Keratinocyte (primary cell): ENCODE measurements around the gene PHF5A. TPM values are rescaled to one million over a fixed set of nuclear protein-coding genes. Genes with fewer than 3 reads are reported as not detected.

Experiments
- DNase-seq: peaks from one replicate; pipeline ENCODE4 v3.0.0-alpha.2; 2011; ENCODE audit warnings: low read depth, missing footprints, low spot score
- FAIRE-seq: peaks from 2 replicates; lab custom pipeline; 2011; peaks lifted over from hg19 to GRCh38; lab: Jason Lieb, UNC
- H2AFZ ChIP-seq: 2 replicates; pipeline ENCODE4 v1.6.0; 2012; ENCODE audit warnings: low read length, control low read depth, inconsistent platforms; ENCODE audit not compliant: control insufficient read depth
- H3K27ac ChIP-seq: 2 replicates; pipeline ENCODE4 v1.5.1; 2011; ENCODE audit warnings: low read length; ENCODE audit not compliant: control insufficient read depth, insufficient read depth
- H3K27me3 ChIP-seq: 3 replicates; pipeline ENCODE4 v1.6.0; 2011; ENCODE audit warnings: low read length; ENCODE audit not compliant: control insufficient read depth, insufficient read depth; ENCODE audit errors: extremely low read depth
- H3K36me3 ChIP-seq, 2 experiments: 2 replicates in 1 of 2; 3 replicates in 1 of 2; pipeline ENCODE4 v1.5.1; 2011; ENCODE audit warnings: low read length in 2 of 2, mild to moderate bottlenecking in 1 of 2; ENCODE audit not compliant: control insufficient read depth in 2 of 2, insufficient read depth in 2 of 2; ENCODE audit errors: extremely low read depth in 1 of 2
- H3K4me1 ChIP-seq: 3 replicates; pipeline ENCODE4 v1.5.1; 2011; ENCODE audit warnings: low read length; ENCODE audit not compliant: control insufficient read depth, insufficient read depth; ENCODE audit errors: extremely low read depth
- H3K4me2 ChIP-seq: 3 replicates; pipeline ENCODE4 v1.6.0; 2011; ENCODE audit warnings: low read depth, low read length; ENCODE audit not compliant: control insufficient read depth, insufficient read depth; ENCODE audit errors: extremely low read depth
- H3K4me3 ChIP-seq, 3 experiments: fragments of 200-600 bp in 1 of 3; sonication (generic) in 1 of 3; 2 replicates in 2 of 3; 3 replicates in 1 of 3; pipeline ENCODE4 v1.5.1; 2011 to 2016; ENCODE audit warnings: low read length in 3 of 3, mild to moderate bottlenecking in 3 of 3, control low read depth in 2 of 3, inconsistent platforms in 1 of 3, low read depth in 1 of 3, mixed read lengths in 1 of 3, mixed run types in 1 of 3, moderate library complexity in 1 of 3; ENCODE audit not compliant: control insufficient read depth in 2 of 3, insufficient read depth in 2 of 3; ENCODE audit errors: extremely low read depth in 1 of 3
- H3K79me2 ChIP-seq: 2 replicates; pipeline ENCODE4 v1.6.0; 2012; ENCODE audit warnings: low read length; ENCODE audit not compliant: control insufficient read depth, insufficient read depth
- H3K9ac ChIP-seq: 3 replicates; pipeline ENCODE4 v1.6.0; 2011; ENCODE audit warnings: low read length; ENCODE audit not compliant: control insufficient read depth, insufficient read depth; ENCODE audit errors: extremely low read depth
- H3K9me1 ChIP-seq: 3 replicates; pipeline ENCODE4 v1.6.0; 2011; ENCODE audit warnings: low read length; ENCODE audit not compliant: control insufficient read depth, insufficient read depth; ENCODE audit errors: extremely low read depth
- H3K9me3 ChIP-seq: 2 replicates; pipeline ENCODE4 v1.5.1; 2012; ENCODE audit warnings: low read depth, low read length; ENCODE audit not compliant: control insufficient read depth
- H4K20me1 ChIP-seq: 3 replicates; pipeline ENCODE4 v1.6.0; 2011; ENCODE audit warnings: low read length; ENCODE audit not compliant: control insufficient read depth, insufficient read depth; ENCODE audit errors: extremely low read depth
- EZH2 ChIP-seq: IDR thresholded peaks from one replicate; pipeline ENCODE4 v1.6.1; 2012; ENCODE audit warnings: inconsistent platforms, mild to moderate bottlenecking, low read length, moderate library complexity
- dilution Hi-C: fragments of 300-500 bp; cut with MboI; formaldehyde crosslinking; loops from one replicate; pipeline ENCODE4 v1.7.0; 2020; ENCODE audit warnings: low sequenced_read_pairs; ENCODE audit not compliant: extremely low pct_ligation_motif_present
- polyA plus RNA-seq, 5 experiments: library from polyadenylated mRNA; depleted of rRNA in 3 of 5; stranded (reverse) in 3 of 5; stranded (forward) in 1 of 5; unstranded in 1 of 5; fragments of >200 nt; gene quantifications; 1 replicate in 1 of 5; 2 replicates in 3 of 5; 3 replicates in 1 of 5; pipeline versions ENCODE4 v1.2.1 to v1.2.3, GENCODE V29; 2011 to 2012; ENCODE audit warnings: missing spikeins in 2 of 5, low read depth in 1 of 5, low replicate concordance in 1 of 5

PHF5A gene
- polyA plus RNA-seq, 1 donor (not counting 4 experiments of a cell fraction or from before 2014, with no cell fraction given) = 77.7 TPM

DNA sequence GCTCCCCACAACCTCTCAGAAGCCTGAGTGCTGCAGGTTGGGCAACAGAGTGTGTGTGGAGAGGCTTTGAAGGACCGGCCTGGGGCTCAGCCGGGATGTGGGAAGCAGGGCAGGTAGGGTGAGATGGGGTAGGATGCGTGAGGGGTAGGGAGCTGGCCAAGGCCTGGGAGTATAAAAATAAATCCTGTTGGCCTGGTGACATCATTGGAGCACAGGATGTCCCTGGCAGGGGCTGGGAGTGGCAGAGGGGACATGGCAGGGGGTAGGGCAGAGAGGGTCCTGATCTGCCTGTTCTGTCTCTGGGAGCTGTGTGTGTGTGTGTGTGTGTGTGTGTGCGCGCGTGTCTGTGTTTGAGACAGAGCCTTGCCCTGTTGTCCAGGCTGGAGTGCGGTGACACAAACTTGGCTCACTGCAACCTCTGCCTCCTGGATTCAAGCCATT lies 58.2 kb downstream of the PHF5A start:
- no peaks in the 10 kb centered on the region for H4K20me1 ChIP-seq
- FAIRE-seq (no peak), DNase-seq (no peak)
- H3K36me3 ChIP-seq = peaks cover 0 to 2% of the 10 kb centered on the region in 2 experiments
- no peaks in the 10 kb centered on the region for H3K9me1 ChIP-seq
- dilution Hi-C loops = no loop called here
- no peak overlapping the region for H3K4me3 ChIP-seq
- H3K4me1 ChIP-seq = peaks cover 14% of the 10 kb centered on the region
- no peaks in the 10 kb centered on the region for H3K27me3 ChIP-seq
- H3K79me2 ChIP-seq = peaks cover 7% of the 10 kb centered on the region
- H3K9ac ChIP-seq = no peak overlapping the region
- no peak for TF ChIP-seq EZH2
- no peak overlapping the region for H3K27ac ChIP-seq
- H3K4me2 ChIP-seq = no peak overlapping the region
- no peak overlapping the region for H2AFZ ChIP-seq
- H3K9me3 ChIP-seq = no peaks in the 10 kb centered on the region

Other genes with a start within 250 kb of the PHF5A start
- gene CHADL, start 227.8 kb downstream of the PHF5A start, polyA plus RNA-seq = 0.16 to 0.26 TPM (median 0.26 TPM) in 3 replicates
- 85.9 to 119 TPM (median 108 TPM) in 3 replicates for gene RANGAP1, start 182.5 kb downstream of the PHF5A start, polyA plus RNA-seq
- 24.2 to 31.9 TPM (median 25.5 TPM) in 3 replicates for gene ZC3H7B, start 167.2 kb downstream of the PHF5A start, polyA plus RNA-seq
- gene TEF, start 86.8 kb downstream of the PHF5A start, polyA plus RNA-seq = 8.6 to 12.4 TPM (median 12.0 TPM) in 3 replicates
- 14.5 to 19.2 TPM (median 14.6 TPM) in 3 replicates for gene TOB2, start 21.9 kb downstream of the PHF5A start, polyA plus RNA-seq
- 20.7 to 57.9 TPM (median 37.2 TPM) in 3 replicates for gene ACO2, start 425 bp upstream of the PHF5A start, polyA plus RNA-seq
- 41.4 to 63.0 TPM (median 44.7 TPM) in 3 replicates for gene POLR3H, start 75.8 kb upstream of the PHF5A start, polyA plus RNA-seq
- not detected in 3 replicates for gene CSDC2, start 92.3 kb upstream of the PHF5A start, polyA plus RNA-seq
- 39.6 to 52.2 TPM (median 47.1 TPM) in 3 replicates for gene PMM1, start 121.1 kb upstream of the PHF5A start, polyA plus RNA-seq
- gene DESI1, start 152.4 kb upstream of the PHF5A start, polyA plus RNA-seq = 32.8 to 43.1 TPM (median 39.6 TPM) in 3 replicates
- 162 to 247 TPM (median 244 TPM) in 3 replicates for gene XRCC6, start 152.6 kb upstream of the PHF5A start, polyA plus RNA-seq
- gene SNU13, start 220.2 kb upstream of the PHF5A start, polyA plus RNA-seq = 230 to 277 TPM (median 251 TPM) in 3 replicates
- 0.10 TPM in 1 of 3 replicates, not detected in the others for gene MEI1, start 230.8 kb upstream of the PHF5A start, polyA plus RNA-seq